HG02588 (cell line): ENCODE results near the gene ZNF576.
"Not testable (repeated sequence)": the region's sequence is repeated elsewhere in the genome, so short reads cannot be mapped to it uniquely, and the experiment has no call there.

Experiments used
- ATAC-seq: cut with Tn5 transposase; IDR thresholded peaks from one replicate; pipeline ENCODE4 v1.9.1; 2021; ENCODE audit warnings: mild to moderate bottlenecking, moderate library complexity; ENCODE audit not compliant: unreplicated experiment

Gene ZNF576, protein sequence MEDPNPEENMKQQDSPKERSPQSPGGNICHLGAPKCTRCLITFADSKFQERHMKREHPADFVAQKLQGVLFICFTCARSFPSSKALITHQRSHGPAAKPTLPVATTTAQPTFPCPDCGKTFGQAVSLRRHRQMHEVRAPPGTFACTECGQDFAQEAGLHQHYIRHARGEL

DNA sequence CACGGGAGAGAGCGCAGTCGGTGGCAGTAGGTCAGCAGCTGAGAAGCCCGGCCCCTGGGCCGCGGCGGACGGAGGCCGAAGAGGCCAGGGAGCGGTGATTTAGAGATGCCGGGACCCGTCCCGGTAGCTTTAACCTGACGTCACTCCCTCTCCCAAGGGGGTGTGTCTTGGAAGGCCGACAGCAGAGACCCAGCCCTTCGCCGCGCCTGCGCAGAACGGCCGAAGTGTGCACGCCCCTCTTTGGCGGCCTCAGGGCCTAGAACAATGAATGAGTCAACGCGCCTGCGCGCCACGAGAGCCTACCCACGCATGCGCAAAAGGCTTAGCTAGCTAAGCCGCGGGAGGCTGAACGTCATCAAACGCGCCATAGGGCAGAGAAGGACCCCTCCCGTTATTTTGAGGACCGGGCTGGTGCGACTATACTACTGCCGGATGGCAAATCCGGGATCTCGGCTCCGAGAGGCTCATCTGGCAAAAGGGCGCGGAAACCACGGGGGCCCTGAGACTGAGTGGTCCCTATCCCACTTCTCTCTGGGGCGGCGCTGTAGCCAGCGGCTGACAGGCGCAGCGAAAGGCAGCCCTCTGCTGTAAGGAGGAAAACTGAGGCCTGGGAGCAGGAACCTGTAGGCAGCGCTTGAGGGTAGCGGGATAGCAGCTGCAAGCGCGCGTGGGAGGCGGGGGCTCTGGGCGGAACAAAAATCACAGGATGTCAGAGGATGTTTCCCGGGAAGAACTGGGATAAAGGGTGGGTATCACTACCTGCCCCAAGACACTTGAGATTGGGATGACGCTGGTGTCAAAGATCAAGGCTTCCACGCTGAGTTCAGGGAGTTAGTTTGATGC is at the start of gene ZNF576, which contains the start of gene IRGQ:
ZNF576 (plus strand) TSS at position 597 of the 843 bp plus-strand sequence. CDS start 514 bp downstream, outside the sequence.
IRGQ (minus strand) TSS at position 136 of the 843 bp plus-strand sequence. CDS start 796 bp downstream, outside the sequence.
- ATAC-seq: peak; percentile 81

DNA sequence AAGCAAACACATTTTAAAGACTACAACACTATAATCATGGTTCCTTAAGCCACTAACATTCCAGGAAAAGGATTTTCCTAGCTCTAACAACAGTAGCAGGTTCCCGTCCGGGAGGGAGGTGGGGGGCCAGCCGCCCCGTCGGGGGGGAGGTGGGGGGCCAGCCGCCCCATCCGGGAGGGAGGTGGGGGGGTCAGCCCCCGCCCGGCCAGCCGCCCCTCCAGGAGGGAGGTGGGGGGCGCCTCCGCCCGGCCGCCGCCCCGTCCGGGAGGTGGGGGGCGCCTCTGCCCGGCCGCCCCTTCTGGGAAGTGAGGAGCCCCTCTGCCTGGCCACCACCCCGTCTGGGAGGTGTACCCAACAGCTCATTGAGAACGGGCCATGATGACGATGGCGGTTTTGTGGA is 48.5 kb upstream of the ZNF576 start:
- not testable (repeated sequence) for ATAC-seq

DNA sequence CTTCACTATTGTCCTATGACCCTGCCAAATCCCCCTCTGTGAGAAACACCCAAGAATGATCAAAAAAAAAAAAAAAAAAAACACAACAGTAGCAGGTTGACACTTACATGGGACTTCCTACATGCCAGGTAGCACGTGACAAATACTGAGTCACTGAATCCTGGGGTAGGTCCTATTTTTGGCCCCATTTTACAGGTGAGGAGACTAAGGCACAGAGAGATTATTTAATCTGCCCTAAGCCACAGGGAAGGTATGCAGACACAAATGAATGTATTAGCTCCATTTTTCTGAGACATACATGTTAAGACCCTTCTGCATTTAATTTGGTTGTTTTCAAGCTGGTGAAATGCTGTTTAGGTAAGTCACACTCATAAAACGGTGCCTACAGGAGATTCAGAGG is 47.7 kb upstream of the ZNF576 start:
- ATAC-seq: no peak

DNA sequence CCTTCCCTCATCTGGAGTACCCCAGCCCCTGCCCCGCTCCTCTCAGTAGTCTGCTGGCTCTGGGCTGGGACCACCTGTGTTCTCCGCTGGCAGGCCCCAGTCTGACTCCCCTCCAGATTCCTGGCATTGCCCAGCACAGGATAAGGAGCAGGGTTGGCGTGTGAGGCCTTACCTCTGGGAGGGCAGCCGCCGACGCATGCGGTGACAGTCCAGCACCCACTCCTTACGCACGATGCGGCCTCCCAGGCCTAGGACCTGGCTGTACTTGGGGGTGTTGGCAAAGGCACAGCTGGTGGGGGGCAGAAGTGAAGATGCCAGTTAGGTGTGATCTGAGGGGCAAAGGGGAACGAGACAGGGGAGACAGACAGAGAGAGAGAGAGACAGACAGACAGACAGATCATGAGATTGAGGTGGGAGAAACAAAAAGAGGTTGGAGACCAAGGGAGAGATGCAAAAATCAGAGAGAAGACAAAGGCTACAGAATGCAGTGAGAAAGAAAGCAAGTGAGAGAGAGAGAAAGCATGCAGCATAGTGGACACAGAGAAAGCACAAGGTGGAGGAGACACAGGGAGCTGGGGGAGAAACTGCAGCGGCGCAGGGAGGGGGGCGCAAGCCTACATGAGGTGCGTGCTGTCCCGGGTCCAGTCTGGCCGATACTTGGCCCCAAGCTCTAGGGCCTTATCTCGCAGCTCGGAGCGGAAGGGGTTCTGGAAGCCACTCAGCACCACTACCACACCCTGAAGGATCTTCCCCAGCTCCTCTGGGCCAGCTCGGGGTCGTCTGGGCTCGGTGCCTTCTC is 44.8 kb upstream of the ZNF576 start:
- no peak for ATAC-seq

DNA sequence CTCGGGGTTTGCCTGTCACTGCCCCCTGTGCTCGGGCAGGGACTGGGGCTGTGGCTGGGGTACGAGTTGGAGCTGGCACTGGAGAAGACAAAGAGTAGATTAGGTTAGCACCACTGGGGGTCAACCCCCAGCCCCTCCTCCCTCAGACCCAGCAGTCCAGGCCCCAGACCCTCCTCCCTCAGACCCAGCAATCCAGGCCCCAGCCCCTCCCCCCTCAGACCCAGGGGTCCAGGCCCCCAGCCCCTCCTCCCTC is 44.3 kb upstream of the ZNF576 start:
- ATAC-seq: no peak

DNA sequence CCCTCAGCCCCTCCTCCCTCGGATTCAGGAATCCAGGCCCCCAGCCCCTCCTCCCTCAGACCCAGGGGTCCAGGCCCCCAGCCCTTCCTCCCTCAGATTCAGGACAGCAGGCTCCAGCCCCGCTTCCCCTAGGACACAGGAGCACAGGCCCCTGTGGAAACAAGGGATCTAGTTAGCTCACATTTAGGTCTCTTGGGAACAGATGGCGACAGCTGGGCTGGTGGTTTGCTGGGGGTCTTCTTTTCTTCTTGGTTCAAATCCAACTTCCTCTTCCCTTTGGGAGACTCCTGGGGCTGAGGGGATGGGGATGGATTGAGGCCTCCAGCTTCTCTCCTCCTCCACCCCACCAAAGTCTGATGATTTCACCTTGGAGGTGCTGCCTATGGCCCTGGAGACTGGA is 43.8 kb upstream of the ZNF576 start:
- no peak for ATAC-seq

DNA sequence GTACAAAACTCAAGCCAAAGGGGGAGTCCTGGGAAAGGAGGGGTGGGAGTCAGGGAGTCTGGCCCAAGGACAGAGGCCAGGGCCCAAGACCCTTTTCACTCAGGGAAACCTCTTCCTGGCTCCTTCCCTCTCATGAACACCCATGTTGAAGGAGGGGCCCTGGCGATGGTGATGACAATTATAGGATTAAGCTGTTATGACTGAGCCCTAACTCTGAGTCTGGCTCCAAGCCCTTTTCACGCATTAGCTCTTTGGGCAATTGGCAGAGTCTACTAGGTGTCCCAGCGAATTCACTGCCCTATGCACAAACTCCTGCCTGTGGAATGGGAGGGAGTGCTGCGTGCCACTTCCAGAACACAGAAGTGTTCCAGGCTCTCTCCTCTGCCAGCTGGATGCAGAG is 42.7 kb upstream of the ZNF576 start:
- ATAC-seq: no peak

DNA sequence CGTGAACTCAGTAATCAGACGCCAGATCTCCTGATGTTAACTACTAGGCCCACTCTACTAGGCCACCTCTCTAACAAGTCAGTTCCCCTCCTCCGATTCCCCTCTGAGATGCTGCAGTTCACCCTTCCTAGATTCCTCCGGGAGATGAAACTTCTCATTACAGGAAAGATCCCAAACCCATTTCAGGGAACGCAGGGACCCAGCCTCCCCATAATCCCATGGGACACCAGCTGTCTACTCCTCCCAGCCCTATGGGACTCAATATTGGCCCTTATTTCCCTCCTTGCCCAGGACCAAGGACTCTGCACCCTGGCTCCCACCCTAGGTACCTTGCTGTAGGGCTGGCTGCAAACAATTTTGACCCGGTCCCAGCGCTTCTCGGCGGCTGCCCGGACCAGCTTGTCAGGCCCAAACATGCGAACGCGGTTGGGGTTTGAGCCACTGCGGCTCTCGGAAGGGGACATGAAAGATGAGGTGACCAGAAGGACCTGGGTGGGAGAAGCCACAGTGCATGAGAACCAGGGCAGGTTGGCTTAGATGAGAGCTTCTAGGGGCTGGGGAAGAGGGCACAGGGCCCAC is 42.0 kb upstream of the ZNF576 start:
- ATAC-seq: no peak

DNA sequence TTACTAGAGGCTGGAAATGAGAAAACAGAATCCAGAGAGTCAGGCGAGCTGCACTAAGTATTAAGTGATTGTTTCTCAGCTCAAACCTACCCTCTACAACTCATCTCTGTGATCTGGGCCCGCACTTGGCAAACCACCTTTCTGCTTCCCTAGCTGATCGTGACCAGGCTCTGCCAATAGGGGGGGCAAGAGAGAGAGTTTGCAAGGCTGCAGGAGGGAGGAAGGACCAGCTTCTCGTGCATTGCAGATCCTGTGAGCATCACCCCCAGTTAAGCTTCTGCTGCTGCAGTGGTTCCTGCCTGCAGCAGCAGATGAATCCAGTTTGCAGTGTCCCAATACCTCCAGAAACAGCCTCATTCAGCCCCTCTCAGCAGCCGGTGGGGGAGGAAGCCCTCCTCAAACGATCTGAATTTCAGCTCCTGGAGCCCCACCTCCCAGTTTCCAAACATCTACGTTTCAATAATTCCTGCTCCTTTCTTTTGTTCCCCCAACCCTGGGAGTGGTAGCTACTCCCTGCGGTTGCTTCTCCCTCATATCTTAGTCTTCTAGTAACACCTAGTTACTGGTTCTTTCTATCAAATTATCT is 41.1 kb upstream of the ZNF576 start:
- ATAC-seq: no peak

DNA sequence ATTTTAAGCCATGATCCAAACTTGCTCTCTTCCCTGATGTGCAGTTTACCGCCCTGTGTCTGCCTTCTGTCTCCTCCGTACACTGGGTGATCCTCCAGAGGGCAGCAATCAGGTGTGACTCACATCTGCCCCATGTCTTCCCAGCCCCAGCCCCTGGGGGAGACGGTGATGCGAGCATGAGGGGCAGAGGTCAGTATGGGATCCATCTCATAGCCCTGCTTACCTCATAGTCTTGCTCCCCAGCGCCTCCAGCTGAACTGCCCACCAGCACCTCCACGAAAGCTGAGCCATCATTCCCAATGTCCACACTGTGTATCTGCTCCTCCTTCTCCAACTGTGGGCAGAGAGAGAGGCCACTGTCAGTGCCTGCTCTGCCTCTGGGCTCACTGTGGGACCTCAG is 35.7 kb upstream of the ZNF576 start:
- no peak for ATAC-seq

DNA sequence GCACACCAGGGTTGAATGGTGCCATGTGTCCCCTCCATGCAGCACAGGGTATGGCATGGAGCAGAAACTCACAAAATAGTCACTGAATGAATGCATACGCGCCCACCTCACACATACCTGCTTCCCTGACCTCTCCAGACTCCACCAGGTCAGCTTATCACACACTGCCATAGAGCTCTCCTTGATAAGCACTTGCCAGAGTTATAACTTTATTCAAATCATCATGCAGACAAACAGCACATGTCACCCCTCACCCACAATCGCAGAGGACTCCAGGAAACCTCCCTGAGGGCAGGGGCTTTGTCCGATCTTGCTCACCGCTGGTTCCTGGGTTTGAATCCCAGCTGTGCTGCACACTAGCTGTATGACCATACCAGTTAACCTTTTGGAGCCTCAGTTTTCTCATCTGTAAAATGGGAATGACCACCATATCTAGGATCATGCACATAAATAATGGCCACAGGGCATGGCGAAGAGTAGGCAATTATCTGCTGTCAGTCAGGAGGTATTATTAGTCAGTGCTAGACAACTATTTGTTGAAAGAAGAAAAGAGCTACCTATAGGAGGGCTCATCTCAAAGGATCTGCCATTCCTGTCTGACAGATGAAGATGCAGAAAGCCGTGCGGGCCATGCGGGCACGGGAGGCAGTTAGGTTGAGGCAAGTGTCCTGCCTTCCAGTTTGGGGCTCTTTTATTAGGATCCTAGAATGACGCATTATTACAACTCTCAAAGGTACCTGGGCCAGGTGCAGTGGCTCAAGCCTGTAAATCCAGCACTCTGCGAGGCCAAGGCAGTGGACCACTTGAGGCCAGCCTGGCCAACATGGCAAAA is 35.0 kb upstream of the ZNF576 start:
- ATAC-seq: no peak

DNA sequence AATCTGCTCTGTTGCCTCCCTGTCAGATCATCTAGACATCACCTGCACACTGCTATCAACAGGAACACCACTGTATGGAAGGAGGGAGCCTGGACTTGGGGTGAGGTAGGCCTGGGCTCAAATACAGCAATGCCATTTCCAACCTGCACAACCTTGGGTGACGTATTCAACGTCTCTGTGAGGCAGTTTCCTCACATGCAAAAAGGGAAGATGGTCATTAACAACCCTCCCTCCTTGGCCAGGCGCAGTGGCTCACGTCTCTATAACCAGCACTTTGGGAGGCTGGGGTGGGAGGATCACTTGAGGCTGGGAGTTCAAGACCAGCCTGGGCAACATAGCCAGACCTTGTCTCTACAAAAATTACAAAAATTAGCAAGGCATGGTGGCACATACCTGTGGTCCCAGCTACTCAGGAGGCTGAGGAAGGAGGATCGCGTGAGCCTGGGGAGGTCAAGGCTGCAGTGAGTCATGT is 34.1 kb upstream of the ZNF576 start:
- ATAC-seq: no peak

DNA sequence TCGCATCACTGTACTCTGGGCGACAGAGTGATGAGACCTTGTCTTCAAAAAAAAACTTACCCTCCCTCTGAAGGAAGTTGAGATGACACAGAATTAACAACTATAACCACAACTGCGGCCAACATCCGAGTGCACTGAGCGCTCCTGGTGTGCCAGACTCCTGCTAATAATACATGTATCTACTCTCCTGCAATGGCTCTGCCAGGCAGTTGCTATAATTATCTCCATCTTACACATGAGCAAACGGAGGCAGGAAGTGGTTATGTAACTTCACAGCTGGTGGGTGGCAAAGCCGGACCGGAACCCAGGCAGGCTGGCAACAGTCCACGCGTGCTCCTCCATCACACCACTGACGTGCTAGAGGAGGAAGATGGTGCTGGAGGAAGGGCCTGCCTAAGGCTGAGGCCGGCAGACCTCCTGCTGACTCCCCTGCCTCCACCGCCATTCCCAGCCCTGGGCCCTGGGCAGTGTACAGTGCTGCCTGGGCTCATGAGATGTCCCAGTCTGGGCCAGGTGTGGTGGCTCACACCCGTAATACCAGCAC is 33.6 kb upstream of the ZNF576 start:
- ATAC-seq: no peak

DNA sequence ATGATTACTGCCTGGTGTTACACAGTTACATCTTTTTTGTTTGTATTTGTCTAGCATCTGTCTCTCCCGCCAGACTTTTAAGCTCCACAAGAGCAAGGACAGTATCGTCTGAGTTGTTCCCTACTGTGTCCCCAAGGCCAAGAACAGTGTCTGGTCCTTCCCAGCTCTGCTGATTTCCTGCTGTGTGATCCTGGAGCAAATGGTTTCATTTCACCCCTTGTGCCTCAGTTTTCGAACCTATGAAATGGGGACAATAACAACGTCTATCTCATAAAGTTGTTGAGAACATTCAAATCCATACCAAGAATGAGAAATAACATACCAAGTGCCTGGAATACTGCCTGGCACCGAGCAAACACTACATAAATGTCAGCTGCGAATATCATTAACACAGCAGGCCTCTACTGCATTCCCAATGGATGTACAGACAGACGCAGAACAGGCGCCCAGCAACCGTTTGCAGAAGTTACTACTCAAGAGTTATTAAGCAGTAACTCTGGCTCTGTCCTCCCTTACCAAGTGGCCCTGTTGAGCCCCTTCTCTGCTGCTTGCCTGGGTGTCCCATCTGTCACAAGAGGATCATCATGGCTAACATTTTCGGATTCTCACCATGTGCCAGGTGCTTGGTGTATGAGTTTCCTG is 32.5 kb upstream of the ZNF576 start:
- ATAC-seq: no peak

DNA sequence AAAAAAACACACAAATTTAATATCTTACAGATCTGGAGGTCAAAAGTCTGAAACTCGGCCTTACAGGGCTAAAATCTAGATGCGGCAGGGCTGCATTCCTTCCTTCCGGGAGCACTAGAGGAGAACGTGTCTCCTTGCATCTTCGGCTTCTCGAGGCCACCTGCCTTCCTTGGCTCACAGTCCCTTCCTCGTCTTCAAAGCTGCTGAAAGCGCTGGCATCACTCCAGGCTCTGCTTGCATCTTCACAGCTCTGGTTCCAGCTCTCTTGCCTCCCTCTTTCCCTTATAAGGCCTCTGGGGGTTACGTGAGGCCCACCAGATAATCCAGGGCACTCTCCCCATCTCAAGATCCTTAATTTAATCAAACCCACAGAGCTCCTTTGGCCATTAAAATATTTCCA is 31.6 kb upstream of the ZNF576 start:
- ATAC-seq: no peak

DNA sequence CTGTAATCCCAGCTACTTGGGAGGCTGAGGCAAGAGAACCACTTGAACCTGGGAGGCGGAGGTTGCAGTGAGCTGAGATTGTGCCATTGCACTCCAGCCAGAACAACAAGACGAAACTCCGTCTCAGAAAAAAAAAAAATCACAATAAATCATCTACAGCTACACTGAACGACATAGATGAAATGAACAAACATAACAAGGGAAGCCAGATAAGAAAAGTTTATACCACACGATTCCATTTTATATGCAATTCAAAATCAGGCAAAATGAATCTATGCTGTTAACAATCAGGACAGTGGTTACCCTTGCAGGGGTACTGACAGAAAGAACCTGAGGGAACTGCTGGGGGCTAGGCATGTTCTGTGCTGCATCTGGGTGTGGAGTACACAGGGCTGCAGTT is 26.7 kb upstream of the ZNF576 start:
- ATAC-seq: no peak

DNA sequence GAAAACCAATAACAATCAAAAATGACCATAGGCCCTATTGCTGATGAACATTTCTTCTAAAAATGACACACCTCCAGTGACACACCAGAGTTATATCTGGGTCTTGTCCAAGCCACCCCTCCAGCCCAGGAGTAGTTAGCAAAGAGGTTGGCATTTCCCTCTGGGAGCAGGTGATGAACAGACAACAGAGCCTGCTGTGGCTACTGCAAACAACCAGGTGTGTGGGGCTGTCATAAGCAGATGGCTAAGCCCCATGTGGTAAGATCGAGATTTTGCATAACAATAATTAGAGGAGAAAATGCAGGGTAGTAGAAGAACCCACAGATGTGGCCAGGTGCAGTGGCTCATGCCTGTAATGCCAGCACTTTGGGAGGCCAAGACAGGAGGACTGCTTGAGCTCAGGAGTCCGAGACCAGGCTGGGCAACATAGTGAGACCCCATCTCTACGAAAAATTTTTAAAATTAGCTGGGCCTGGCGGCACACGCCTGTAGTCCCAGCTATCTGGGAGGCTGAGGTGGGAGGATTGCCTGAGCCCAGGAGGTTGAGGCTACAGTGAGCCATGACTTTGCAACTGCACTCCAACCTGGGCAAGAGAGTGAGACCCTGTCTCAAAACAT is 26.1 kb upstream of the ZNF576 start:
- no peak for ATAC-seq

DNA sequence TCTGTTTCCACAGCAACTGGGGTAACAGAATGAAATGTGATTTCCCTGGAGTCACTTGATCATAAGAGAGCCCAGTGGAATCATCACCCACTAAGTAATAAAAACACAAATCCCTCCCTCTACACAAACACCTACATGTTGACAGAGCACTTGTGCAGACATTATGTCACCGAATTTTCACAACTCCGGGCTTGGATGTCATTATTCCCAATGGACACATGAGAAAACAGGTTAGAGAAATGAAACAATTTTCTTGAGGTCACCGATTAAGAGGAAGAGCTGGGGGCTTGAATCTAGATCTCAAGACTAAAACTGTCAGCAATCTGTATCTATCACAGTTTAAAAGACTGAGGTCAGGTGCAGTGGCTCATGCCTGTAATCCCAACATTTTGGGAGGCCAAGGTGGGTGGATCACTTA is 24.2 kb upstream of the ZNF576 start:
- no peak for ATAC-seq
